DND-41 (cell line): ENCODE measurements around the gene HCN1.

Source experiments
- ATAC-seq: fragments of 200-7000 bp; cut with Tn5 transposase; 3 replicates; pipeline ENCODE4 v1.9.1; 2021; ENCODE audit warnings: low read depth; ENCODE audit not compliant: insufficient read depth
- DNase-seq: peaks from one replicate; pipeline ENCODE4 v3.0.0-alpha.2; 2020
- H2AFZ ChIP-seq: 2 replicates; pipeline ENCODE4 v1.6.0; 2012; ENCODE audit warnings: low read depth, low read length
- H3K27ac ChIP-seq: 2 replicates; pipeline ENCODE4 v1.5.1; 2012; ENCODE audit warnings: low read length, inconsistent platforms
- H3K27me3 ChIP-seq: fragments of 200-600 bp; sonication (generic); 2 replicates; pipeline ENCODE4 v1.6.0; 2012; ENCODE audit warnings: low read length, mild to moderate bottlenecking, inconsistent platforms; ENCODE audit not compliant: insufficient read depth, poor library complexity
- H3K36me3 ChIP-seq: 2 replicates; pipeline ENCODE4 v1.5.1; 2012; ENCODE audit warnings: low read length, inconsistent platforms; ENCODE audit not compliant: insufficient read depth
- H3K4me1 ChIP-seq: 2 replicates; pipeline ENCODE4 v1.5.1; 2012; ENCODE audit warnings: mild to moderate bottlenecking, low read length; ENCODE audit not compliant: insufficient read depth
- H3K4me2 ChIP-seq: 2 replicates; pipeline ENCODE4 v1.6.0; 2012; ENCODE audit warnings: mild to moderate bottlenecking, moderate library complexity, low read length, inconsistent platforms; ENCODE audit not compliant: insufficient read depth
- H3K4me3 ChIP-seq, 2 experiments: fragments of 200-600 bp in 1 of 2; shearing (Covaris generic) in 1 of 2; 2 replicates each; pipeline ENCODE4 v1.5.1; 2012 to 2016; ENCODE audit warnings: inconsistent platforms in 2 of 2, low read length in 2 of 2, mild to moderate bottlenecking in 2 of 2, low read depth in 1 of 2, moderate library complexity in 1 of 2
- H3K79me2 ChIP-seq: 2 replicates; pipeline ENCODE4 v1.6.0; 2012; ENCODE audit warnings: low read length, inconsistent platforms; ENCODE audit not compliant: insufficient read depth
- H3K9ac ChIP-seq: 2 replicates; pipeline ENCODE4 v1.6.0; 2012; ENCODE audit warnings: low read depth, mild to moderate bottlenecking, inconsistent platforms, low read length, moderate library complexity
- H3K9me3 ChIP-seq: 2 replicates; pipeline ENCODE4 v1.5.1; 2012; ENCODE audit warnings: low read length, moderate library complexity, mild to moderate bottlenecking, inconsistent platforms; ENCODE audit not compliant: insufficient read depth, severe bottlenecking
- H4K20me1 ChIP-seq: 2 replicates; pipeline ENCODE4 v1.6.0; 2012; ENCODE audit warnings: low read length; ENCODE audit not compliant: insufficient read depth
- EZH2 ChIP-seq: IDR thresholded peaks from 3 replicates; pipeline ENCODE4 v1.6.1; 2012; ENCODE audit warnings: borderline replicate concordance, low read depth, mild to moderate bottlenecking, moderate library complexity, low read length, inconsistent platforms; ENCODE audit not compliant: severe bottlenecking
- TF ChIP-seq, protein P1 (sequence below): IDR thresholded peaks from 2 replicates; pipeline ENCODE4 v1.5.1; 2012; ENCODE audit warnings: borderline replicate concordance, low read length, moderate library complexity, mild to moderate bottlenecking; ENCODE audit not compliant: poor library complexity, severe bottlenecking; ENCODE audit errors: extremely low read depth

The HCN1 gene

DNA sequence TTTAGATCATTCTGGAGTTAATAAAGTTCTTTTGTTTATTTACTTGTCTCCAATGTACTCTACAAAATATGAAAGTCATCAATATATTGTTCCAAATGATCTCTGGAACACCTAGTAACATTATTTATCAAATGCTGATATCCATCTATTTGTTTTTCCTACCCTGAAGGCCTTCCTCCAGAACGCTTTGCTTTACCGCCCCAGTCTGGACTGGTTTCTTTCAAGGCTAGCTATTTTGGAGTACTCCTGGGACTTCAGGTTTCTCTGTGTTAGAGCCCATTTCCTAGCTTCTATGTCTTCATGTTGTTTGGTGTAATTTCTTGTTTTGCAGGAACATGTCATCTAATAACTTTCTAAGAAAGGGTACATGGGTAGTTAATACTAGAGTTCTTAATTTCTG lies 9.6 kb downstream of the HCN1 start:
- Histone ChIP-seq H3K9me3 (no peaks in the 10 kb centered on the region), H3K36me3 (no peaks in the 10 kb centered on the region), H4K20me1 (no peaks in the 10 kb centered on the region), H3K79me2 (no peaks in the 10 kb centered on the region), H3K4me1 (no peaks in the 10 kb centered on the region), H3K4me3 (no peak overlapping the region), H2AFZ (no peak overlapping the region), H3K27me3 (no peaks in the 10 kb centered on the region), H3K27ac (no peak overlapping the region), H3K9ac (no peak overlapping the region), H3K4me2 (no peak overlapping the region)
- TF ChIP-seq, protein P1, sequence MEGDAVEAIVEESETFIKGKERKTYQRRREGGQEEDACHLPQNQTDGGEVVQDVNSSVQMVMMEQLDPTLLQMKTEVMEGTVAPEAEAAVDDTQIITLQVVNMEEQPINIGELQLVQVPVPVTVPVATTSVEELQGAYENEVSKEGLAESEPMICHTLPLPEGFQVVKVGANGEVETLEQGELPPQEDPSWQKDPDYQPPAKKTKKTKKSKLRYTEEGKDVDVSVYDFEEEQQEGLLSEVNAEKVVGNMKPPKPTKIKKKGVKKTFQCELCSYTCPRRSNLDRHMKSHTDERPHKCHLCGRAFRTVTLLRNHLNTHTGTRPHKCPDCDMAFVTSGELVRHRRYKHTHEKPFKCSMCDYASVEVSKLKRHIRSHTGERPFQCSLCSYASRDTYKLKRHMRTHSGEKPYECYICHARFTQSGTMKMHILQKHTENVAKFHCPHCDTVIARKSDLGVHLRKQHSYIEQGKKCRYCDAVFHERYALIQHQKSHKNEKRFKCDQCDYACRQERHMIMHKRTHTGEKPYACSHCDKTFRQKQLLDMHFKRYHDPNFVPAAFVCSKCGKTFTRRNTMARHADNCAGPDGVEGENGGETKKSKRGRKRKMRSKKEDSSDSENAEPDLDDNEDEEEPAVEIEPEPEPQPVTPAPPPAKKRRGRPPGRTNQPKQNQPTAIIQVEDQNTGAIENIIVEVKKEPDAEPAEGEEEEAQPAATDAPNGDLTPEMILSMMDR, result no peak
- TF ChIP-seq EZH2, result no peak
- ATAC-seq (no peak), DNase-seq (no peak)

DNA sequence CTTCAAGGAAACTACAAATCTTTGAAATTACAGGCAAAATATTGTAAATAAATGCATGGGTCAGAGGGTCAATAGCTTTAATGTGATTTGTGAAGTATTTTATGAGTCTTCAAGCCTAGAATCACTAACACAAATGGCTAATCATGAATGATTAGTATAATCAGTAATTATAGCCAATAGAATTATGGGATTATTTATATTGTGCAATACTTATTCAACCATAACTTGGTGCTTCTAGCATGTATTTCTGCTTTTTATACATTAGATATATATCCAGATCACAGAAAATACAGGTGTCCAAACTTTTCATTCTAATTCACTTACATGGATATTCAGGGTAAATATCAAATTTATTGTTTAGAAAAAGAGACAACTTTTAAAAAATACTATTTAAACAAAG lies 12.1 kb downstream of the HCN1 start:
- H3K4me2 ChIP-seq, result no peak overlapping the region
- no peaks in the 10 kb centered on the region for H3K79me2 ChIP-seq
- H2AFZ ChIP-seq, result no peak overlapping the region
- no peaks in the 10 kb centered on the region for H4K20me1 ChIP-seq
- H3K36me3 ChIP-seq, result no peaks in the 10 kb centered on the region
- H3K27me3 ChIP-seq, result no peaks in the 10 kb centered on the region
- DNase-seq, result no peak
- TF ChIP-seq EZH2, result no peak
- TF ChIP-seq, protein P1, result no peak
- H3K9ac ChIP-seq, result no peak overlapping the region
- no peaks in the 10 kb centered on the region for H3K4me1 ChIP-seq
- no peak overlapping the region for H3K4me3 ChIP-seq
- no peak for ATAC-seq
- no peak overlapping the region for H3K27ac ChIP-seq
- H3K9me3 ChIP-seq, result no peaks in the 10 kb centered on the region

GRCh38 chr5:45680950-45681349 lies 15.2 kb downstream of the HCN1 start:
- no peak overlapping the region for H3K4me2 ChIP-seq
- H4K20me1 ChIP-seq, result no peaks in the 10 kb centered on the region
- no peak overlapping the region for H3K4me3 ChIP-seq
- no peaks in the 10 kb centered on the region for H3K79me2 ChIP-seq
- H3K9me3 ChIP-seq, result no peaks in the 10 kb centered on the region
- DNase-seq (no peak), ATAC-seq (no peak)
- no peak overlapping the region for H2AFZ ChIP-seq
- H3K9ac ChIP-seq, result no peak overlapping the region
- H3K36me3 ChIP-seq, result no peaks in the 10 kb centered on the region
- no peaks in the 10 kb centered on the region for H3K4me1 ChIP-seq
- TF ChIP-seq EZH2, result no peak
- H3K27ac ChIP-seq, result no peak overlapping the region
- no peaks in the 10 kb centered on the region for H3K27me3 ChIP-seq

- Histone ChIP-seq H4K20me1 (no peaks in the 10 kb centered on the region), H3K9me3 (no peaks in the 10 kb centered on the region), H3K79me2 (no peaks in the 10 kb centered on the region), H3K27me3 (no peaks in the 10 kb centered on the region), H3K27ac (no peak overlapping the region), H3K4me2 (no peak overlapping the region), H3K4me1 (no peaks in the 10 kb centered on the region), H3K4me3 (no peak overlapping the region), H2AFZ (no peak overlapping the region), H3K36me3 (no peaks in the 10 kb centered on the region), H3K9ac (no peak overlapping the region)
- DNase-seq (no peak), ATAC-seq (no peak)
- TF ChIP-seq EZH2, result no peak
- TF ChIP-seq, protein P1, result no peak
Measured at GRCh38 chr5:45677524-45677923, 18.7 kb downstream of the HCN1 start.
